HL-60/S4 treated with retinoic acid at 250 ng/mL for 4 days and 3 days (cell line): ENCODE results near the gene GLCCI1.

Experiments used
- in situ Hi-C: fragments of 300-500 bp; cut with MboI; formaldehyde crosslinking; loops from 2 replicates; pipeline ENCODE4 v1.7.0; 2022; ENCODE audit warnings: low sequenced_read_pairs

Gene GLCCI1

GRCh38 chr7:8126601-8127167 lies 158.1 kb downstream of the GLCCI1 start:
- in situ Hi-C loops: no loop called here

GRCh38 chr7:8128449-8129317 lies 160.1 kb downstream of the GLCCI1 start:
- in situ Hi-C loops: no loop called here

GRCh38 chr7:8129318-8129659 lies 160.7 kb downstream of the GLCCI1 start:
- in situ Hi-C loops: no loop called here

- in situ Hi-C loops: no loop called here
These were observed 162.1 kb downstream of the GLCCI1 start for GRCh38 chr7:8130663-8131062.

GRCh38 chr7:8131694-8132605 lies 163.4 kb downstream of the GLCCI1 start:
- in situ Hi-C loops: no loop called here

GRCh38 chr7:8133188-8133848 lies 164.7 kb downstream of the GLCCI1 start:
- in situ Hi-C loops: no loop called here

GRCh38 chr7:8134089-8134733 lies 165.6 kb downstream of the GLCCI1 start:
- in situ Hi-C loops: no loop called here

GRCh38 chr7:8135417-8135816 lies 166.8 kb downstream of the GLCCI1 start:
- in situ Hi-C loops: no loop called here

- in situ Hi-C loops: no loop called here
These were observed 167.6 kb downstream of the GLCCI1 start for GRCh38 chr7:8136051-8136730.
